ENCODE data around the gene TMEM130.
"Not testable (repeated sequence)": the region's sequence is repeated elsewhere in the genome, so short reads cannot be mapped to it uniquely, and the experiment has no call there.

The TMEM130 gene

GRCh38 chr7:98852826-98853225, 17.0 kb downstream of the TMEM130 start:
- no peak for DNase-seq (ENCODE audit: low read depth)
- TF ChIP-seq CTCF (IDR thresholded peaks at IDR 0.05; ENCODE audit: low read depth, low read length, missing control alignments), result no peak
- H3K4me3 ChIP-seq (ENCODE audit: low read depth, low read length), result no peak overlapping the region

DNA sequence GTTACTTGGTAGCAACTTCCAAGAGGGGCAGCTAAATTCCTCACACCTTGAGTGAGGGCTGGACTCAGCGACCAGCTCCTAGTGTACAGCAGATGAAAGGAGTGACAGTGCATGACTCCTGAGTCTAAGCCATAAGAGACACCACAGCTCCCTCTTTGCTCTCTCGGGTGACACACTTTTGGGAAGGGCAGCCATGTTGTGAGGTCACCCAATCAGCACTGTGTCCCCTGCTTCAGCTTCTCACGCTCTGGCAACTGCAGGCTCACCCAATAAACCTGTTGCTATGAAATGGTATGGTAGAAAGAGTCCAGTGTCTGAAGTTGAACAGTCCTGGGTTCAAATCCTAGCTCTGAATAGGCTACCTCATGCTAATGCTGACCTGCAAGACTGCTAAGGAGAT, 20.9 kb downstream of the TMEM130 start:
- H3K4me3 ChIP-seq (ENCODE audit: low read depth, low read length), result no peak overlapping the region
- TF ChIP-seq CTCF (IDR thresholded peaks at IDR 0.05; ENCODE audit: low read depth, low read length, missing control alignments), result no peak
- DNase-seq (ENCODE audit: low read depth), result no peak

DNA sequence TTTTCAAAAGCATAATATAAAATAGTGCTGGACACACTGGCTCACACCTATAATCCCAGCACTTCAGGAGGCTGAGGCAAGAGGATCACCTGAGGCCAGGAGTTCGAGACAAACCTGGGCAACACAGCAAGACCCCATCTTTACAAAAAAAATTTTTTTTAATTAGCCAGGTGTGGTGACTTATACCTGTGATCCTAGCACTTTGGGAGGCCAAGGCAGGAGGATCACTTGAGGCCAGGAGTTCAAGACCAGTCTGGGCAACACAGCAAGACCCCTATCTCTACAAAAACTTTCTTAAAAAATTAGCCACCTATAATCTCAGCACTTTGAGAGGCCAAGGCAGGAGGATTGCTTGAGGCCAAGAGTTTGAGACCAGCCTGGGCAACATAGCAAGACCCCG, 27.3 kb downstream of the TMEM130 start:
- not testable (repeated sequence) for DNase-seq (ENCODE audit: low read depth)

GRCh38 chr7:98841179-98841997, 28.4 kb downstream of the TMEM130 start:
- TF ChIP-seq CTCF (IDR thresholded peaks at IDR 0.05; ENCODE audit: low read depth, low read length, missing control alignments), result peak; percentile 98
- DNase-seq (ENCODE audit: low read depth), result peak; percentile 15
- H3K4me3 ChIP-seq (ENCODE audit: low read depth, low read length), result no peak overlapping the region

More for the DNA sequence above, 27.3 kb downstream of the TMEM130 start:
- H3K4me3 ChIP-seq (ENCODE audit: low read depth, low read length), result not testable (repeated sequence)

- no peak for TF ChIP-seq CTCF (IDR thresholded peaks at IDR 0.05; ENCODE audit: low read depth, low read length, missing control alignments)
- H3K4me3 ChIP-seq (ENCODE audit: low read depth, low read length), result no peak overlapping the region
- DNase-seq (ENCODE audit: low read depth), result no peak
These were observed 29.1 kb downstream of the TMEM130 start for GRCh38 chr7:98840722-98841121.

GRCh38 chr7:98840096-98840495, 29.7 kb downstream of the TMEM130 start:
- no peak overlapping the region for H3K4me3 ChIP-seq (ENCODE audit: low read depth, low read length)
- no peak for DNase-seq (ENCODE audit: low read depth)
- no peak for TF ChIP-seq CTCF (IDR thresholded peaks at IDR 0.05; ENCODE audit: low read depth, low read length, missing control alignments)

GRCh38 chr7:98837630-98837972, 32.2 kb downstream of the TMEM130 start:
- TF ChIP-seq CTCF (IDR thresholded peaks at IDR 0.05; ENCODE audit: low read depth, low read length, missing control alignments), result no peak
- no peak overlapping the region for H3K4me3 ChIP-seq (ENCODE audit: low read depth, low read length)
- no peak for DNase-seq (ENCODE audit: low read depth)
